SU-DHL-6 (cell line): Measurements from ENCODE around the gene PGF.

Experiments
- CTCF ChIP-seq: fragments of 200-600 bp; sonication (generic); IDR thresholded peaks from one replicate; pipeline ENCODE4 v1.5.1; 2017; ENCODE audit warnings: antibody characterized with exemption, mild to moderate bottlenecking, low read length, moderate library complexity; ENCODE audit not compliant: insufficient read depth, poor library complexity, severe bottlenecking
- EZH2phosphoT487 ChIP-seq: fragments of 200-600 bp; sonication (generic), shearing (Covaris generic); conservative IDR thresholded peaks from 2 replicates; pipeline ENCODE4 v1.6.1; 2018; ENCODE audit warnings: mild to moderate bottlenecking, antibody characterized with exemption, low read length, moderate library complexity, mixed read lengths

- TF ChIP-seq CTCF (no peak), EZH2phosphoT487 (no peak)
Measured at GRCh38 chr14:74948228-74949175, 6.9 kb downstream of the PGF start.
